SK-N-DZ (cell line): ENCODE measurements around the gene TMEM131.
"Not testable (repeated sequence)": the region's sequence is repeated elsewhere in the genome, so short reads cannot be mapped to it uniquely, and the experiment has no call there.

Source experiments
- DNase-seq: peaks from one replicate; pipeline ENCODE4 v3.0.0-alpha.2; 2015; ENCODE audit warnings: low spot score

Gene TMEM131

DNA sequence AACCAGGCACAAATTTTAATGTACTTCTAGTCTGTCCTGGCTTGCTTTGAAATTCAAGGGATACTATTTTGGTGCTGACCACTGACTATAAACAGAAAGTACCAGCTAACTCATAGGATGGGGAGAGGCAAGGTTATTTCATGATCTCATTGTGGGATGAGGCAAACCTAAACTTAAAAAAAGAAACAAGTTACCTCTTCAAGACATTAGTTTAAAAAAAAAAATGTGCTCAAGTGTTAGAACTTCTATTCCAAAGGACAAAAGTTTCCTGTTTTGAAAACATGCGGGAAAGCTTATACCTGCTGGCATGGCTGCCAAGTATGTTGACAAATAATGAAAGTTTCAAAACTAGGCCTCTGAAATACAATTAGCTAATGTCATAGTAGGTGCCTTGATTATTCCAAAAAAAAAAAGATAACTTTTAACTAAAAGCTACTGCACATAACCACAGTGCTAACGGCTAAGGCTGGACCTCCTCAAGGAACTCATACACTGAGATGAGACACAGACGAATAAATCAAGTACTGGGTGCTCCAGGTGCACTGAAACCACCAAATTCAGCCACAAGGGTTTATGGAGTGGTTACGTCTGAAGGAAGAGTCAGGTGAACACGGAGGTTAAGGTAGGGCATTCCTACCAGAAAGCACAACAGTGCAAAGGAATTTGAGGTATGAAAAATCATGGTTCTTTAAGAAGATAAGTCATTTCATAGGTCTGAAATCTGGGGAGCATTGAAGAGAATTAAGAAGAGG is 38.1 kb downstream of the TMEM131 start:
- no peak for DNase-seq

DNA sequence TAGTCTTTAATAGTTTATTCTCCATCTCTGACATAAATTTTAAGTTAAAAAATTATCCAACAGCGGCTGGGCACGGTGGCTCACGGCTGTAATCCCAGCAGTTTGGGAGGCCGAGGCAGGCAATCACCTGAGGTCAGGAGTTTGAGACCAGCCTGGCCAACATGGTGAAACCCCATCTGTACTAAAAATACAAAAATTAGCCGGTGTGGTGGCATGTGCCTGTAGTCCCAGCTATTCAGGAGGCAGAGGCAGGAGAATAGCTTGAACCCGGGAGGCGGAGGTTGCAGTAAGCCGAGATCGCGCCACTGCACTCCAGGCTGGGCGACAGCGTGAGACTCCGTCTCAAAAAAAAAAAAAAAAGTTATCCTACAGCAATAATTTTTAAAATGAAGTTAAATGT is 39.0 kb downstream of the TMEM131 start:
- not testable (repeated sequence) for DNase-seq

DNA sequence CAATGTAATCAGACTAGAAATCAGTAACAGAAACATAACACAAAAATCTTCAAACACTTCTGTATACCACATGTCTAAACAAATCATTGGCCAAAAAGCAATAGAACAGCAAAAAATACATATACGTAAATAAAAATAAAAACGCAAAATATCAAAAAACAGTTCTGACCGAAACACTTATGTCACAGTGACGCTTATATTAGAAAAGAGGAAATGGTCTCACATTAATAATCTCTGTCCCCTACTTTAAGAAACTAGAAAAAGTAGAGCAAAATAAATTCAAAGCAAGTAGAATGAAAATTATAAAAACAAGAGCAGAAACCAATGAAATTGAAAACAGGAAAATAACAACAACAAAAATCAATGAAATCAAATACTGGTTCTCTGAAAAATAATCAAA is 41.9 kb downstream of the TMEM131 start:
- DNase-seq: no peak

DNA sequence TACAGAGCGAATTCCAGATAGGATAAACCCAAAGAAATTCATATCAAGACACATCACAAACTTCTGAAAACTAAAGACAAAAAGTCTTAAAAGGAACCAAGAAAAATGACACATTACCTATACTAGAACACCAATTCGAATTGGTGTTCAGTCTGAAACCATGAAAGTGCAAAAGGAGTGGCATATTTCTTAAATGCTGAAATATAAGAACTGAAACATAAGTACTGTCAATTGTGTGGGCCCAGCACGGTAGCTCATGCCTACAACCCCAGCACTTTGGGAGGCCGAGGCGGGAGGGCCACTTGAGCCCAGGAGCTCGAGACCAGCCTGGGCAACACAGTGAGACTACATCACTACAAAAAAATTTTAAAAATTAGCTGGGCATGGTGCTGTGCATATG is 43.4 kb downstream of the TMEM131 start:
- no peak for DNase-seq

DNA sequence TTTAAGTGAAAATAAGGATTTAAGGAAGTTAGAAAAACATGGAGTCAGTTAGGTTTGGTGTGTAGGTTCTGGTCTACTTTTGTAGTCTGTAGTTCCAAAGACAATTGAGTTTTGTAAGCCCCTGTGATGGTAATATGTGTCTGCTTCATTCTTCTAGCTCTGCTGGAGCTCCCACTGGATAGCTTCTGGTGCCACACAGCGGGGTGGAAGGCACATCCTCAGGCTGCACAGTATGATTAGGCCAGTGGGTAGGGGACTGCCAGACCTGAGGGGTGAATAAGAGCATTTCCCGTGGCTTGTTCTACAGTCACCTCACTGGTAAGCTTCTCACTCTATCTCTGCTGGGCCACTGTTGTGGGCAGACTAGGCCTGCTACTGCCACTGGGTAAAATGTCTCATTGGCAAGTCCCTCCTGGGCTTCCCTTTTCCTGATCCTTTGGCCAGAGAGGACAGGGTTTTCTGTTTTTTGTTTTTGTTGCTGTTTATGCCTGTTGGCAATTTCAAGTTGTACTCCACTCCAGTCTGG is 44.5 kb downstream of the TMEM131 start:
- DNase-seq: no peak

DNA sequence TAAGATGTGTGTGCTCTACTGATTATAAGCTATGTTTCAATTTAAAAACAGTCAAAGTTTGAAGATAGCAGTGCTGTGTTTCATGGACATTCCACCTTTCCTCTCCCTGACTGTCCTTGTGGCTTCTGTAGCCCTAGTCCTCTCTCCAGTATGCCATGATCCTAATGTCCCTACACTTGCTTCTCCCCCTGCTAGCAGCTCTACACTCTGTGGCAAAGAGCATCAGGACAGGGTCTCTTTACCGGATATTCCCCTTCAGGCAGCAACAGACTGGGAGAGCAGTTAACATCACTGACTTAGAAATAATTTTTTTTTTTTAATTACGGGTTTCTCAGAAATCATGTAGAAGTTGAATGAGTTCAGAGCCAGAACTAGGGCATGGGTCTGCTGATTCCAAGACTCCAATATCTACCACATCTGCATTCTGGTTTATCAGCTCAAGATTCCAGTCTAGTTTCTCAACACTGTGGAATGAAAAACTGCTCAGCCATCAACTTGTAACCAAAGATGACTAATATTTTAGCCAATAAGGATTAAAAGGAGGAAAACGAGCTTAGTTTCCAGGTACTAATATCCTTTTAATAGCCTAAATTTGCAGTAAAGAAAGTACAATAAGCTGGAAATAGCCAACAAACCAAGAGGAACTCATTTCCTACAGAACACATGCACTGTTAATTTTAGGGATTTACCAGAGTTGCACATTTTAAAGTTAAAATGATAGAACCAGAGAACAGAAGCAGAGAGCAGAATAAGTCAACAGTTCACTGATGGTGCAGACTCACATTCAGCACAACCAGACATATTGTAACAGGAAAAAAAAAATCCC is 45.2 kb downstream of the TMEM131 start:
- DNase-seq: no peak

DNA sequence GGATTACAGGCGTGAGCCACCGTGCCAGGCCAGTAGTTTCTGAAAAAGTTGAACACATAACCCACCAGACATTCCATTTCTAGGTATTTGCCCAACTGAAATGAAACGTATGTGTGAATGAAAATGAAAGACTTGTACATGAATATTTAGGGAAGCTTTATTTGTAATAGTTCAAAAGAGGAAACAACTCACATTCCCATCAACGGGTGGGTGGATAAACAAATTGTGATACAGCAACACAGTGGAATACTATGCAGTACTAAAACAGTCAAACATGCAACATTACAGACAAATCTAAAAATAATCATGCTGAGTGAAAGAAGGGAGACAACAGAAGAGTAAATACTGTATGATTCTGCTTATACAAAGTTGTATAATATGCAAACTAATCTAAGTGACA is 46.8 kb downstream of the TMEM131 start:
- DNase-seq: no peak

DNA sequence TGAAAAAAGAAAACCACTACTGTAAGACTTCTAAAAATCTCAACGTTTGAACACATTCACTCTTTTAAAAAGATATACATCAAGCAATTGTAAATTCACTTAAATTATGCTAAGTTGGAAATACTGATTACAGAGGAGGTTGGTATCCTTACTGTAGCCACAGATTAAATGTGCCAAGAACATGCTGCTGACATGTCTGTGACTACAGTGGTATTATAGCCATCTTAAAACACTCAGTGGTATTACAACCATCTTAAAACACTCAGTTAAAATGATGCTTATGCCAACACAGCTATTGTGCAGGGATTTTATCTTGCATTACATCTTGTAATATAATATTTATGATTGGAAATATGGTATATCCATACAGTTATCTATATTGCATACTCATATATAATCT is 50.0 kb downstream of the TMEM131 start:
- DNase-seq: no peak

DNA sequence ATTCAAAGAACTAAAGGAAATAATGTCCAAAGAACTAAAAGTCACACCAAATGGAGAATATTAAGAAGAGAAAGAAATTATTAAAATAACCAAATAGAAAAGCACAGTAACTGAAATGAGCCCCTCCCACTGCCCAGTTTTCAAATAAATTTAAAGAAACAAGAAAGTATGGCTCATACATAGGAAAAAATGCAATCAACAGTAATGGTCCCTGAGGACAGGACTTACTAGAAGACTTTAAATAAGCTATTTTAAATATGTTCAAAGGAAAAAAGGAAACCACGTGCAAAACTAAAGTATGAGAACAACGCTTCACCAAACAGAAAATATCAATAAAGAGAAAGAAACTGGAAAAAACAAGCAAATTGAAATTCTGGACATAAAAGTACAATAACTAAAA is 58.9 kb downstream of the TMEM131 start:
- no peak for DNase-seq

DNA sequence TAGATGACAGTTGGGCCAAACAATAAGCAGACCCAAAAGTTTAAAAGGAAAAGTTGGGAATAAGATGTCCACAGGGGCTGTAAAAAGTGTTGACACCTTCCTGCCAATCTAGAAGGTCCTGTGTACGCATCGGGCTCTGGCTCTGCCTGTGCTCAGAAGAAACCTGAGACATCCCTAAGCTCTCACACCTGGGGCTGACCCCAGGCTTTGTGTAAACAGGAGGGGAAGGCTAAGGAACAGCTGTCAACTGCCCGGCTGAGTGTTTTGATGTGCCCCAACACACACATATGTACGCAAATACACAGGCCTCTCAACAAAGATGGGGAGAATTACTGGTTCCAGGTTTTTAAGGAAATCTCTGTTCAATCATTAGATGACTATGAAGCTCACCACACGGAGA is 59.5 kb downstream of the TMEM131 start:
- DNase-seq: peak; percentile 58

DNA sequence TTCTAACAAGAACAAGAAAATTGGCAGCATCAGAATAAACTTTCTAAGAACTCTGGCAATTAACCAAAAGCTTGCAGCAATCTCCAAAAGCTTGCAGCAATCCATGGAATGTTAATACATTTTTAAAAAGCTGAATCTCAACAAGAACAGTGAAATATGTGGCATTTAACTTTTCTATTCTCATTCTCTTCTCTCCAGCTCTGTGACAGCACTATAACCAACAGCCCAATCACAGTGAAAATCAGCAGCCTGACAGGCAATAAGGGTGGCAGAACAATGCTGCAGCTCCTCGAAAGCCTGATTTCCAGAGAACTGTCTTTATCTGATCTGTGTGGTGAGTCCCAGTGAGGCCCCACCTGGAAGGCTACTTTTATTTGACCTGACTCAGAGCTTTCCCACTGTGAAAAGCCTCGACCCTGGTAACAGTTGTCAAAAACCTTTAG is 60.0 kb downstream of the TMEM131 start:
- peak; percentile 69 for DNase-seq

DNA sequence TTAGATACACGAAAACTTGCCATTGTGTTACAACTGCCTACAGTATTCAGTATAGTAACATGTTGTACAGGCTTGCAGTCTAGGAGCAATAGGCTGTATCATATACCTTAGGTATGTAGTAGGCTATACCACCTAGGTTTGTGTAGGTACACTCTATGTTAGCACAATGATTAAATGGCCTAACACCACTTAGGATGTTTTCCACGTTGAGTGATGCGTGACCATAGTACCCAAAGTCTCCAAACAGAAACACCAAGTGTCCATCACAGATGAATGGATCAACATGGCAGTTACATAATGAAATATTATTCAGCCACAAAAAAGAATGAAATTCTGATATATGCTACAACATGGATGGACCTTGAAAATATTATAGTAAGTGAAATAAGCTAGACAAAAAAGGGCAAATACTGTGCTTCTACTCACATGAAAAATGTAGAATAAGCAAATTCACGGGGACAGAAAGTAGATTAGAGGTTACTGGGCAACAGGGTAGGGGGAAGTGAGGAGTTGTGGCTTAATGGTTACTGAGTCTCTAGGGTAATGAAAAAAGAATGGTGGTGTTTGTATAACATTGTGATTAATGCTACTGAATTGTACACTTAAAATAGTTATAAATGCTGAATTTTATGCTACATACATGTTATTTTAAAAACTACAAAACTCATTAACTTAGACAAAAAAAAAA is 62.6 kb downstream of the TMEM131 start:
- DNase-seq: no peak

DNA sequence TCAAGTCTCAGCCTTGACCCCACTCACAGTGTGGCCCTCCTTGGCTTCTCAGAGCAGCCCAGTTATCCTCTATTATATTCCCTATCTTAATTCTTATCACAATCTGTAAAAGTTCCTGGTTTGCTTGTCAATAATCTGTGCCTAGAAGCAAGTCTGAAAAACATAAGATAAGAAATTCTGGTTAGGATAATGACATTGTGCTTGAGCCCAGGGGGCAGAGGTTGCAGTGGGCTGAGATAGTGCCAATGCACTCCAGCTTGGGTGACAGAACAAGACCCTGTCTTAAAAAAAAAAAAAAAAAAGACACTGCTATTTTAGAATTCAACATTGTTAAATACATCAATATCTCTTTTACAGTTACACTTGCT is 63.9 kb downstream of the TMEM131 start:
- no peak for DNase-seq

DNA sequence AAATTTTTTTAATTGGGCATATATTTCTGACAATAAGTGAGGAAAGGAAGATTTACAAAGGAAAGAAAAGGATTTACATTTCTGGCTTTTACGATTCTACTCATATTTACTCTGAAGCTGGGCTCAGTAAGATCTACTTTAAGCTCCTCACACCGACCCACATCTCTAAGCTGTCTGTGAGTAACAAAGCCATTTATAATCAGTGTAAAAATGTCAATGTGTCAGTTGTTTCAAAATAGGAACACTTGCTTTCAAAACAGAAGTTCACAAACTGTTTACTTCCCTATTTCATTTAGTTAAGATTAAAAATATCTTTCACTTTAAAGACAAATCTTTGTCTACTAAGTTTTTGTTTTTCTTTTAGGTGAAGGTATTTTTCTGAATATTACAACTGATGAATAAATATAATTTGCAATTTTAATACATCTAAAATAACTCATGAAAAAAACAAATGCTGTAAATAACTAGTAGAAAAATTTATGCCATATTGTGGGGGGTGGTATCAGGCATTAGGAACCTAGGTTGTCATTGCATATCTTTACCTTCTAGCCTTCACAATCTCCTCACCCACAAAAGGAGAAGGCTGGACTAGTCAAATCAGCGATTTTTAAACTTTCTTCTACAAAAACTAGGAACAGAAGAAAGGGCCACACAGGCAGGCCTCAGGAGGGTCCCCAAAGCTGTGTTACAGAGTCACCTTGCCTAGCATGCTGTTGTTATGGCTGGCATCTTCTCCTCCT is 64.5 kb downstream of the TMEM131 start:
- DNase-seq: no peak

DNA sequence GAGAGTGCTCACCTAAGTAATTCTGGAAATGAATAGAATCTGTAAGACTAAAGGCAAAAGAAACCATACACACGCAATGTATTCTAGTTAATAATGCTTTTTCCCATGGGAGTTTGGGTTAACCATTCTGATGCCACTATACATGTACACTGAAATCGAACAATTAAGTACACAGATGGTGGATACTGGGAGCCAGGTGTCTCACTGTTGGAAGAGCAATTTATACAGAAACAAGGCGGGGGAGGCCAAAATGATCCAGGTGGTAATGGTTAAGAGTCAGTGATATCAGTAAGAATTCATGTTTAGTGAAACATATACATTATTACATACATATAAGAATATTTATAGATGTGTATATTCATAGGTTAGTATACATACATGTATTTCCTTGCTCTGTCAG is 67.2 kb downstream of the TMEM131 start:
- no peak for DNase-seq

DNA sequence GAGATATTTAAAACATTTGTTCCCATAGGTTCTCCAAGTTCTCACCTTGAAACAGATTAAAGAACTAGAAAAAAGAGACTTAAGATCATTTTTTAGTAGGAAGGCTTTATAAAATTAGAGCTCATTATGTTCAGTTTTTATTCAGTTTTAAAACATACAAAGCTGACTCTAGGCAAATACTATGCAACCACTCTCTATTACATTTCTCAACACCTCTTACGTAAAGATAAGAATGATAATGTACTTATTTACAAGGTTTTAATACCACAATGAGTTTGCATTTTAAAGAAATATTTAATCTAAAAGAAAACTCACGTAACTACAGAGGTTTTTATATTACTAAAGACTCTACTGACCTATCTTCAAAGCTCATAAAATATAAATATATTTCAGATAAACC is 68.8 kb downstream of the TMEM131 start:
- DNase-seq: no peak

DNA sequence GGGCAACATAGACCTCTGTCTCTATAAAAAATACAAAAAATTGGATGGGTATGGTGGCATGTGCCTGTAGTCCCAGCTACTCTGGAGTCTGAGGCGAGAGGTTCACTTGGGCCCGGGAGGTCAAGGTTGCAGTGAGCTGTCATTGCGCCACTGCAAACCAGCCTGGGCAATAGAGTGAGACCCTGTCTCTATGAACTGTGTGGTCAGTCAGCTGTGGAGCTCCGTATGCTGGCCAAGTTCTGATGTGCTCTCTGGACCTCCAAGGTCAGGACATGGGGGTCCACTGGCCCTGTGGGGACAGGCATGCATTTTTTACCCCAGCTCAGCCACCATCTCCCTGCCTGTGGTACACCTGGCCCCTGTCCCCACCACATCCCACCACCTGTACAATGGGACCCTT is 71.6 kb downstream of the TMEM131 start:
- DNase-seq: no peak

DNA sequence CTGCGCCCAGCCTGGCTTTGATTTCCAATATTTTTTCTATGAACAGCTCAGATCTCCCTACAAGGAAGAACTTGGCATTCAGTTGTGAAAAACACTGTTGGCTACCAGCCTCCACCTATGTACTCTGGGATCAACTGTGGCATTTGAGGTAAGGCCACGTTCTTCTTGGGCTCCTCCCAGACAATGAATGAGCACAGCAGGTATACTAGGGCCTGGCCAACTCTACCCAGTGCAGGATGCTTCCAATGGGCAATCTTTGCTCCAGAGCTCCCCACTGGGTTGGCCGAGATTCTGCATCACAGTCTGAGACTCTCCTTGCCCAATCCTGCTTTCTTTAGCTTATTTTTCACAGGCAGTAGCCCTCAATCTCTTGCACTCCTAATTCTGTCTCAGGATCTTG is 75.9 kb downstream of the TMEM131 start:
- no peak for DNase-seq

DNA sequence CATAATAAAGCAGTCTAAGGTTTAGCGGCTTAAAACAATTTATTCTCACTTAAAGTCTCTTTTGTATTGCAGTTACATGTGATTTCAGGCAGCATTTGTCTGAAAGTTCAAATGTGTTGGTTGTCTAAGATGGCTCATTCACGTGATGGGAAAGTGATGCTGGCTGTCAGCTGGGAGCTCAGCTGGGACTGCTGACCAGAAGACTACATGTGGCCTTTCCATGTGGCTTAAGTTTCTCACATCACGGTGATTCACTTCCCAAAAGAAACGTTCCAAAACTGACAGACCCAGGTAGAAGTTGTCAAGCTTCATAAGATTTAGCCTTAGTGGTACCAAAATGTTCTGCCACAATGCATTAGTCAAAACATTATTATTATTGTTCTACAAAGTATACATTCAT is 76.9 kb downstream of the TMEM131 start:
- DNase-seq: no peak

DNA sequence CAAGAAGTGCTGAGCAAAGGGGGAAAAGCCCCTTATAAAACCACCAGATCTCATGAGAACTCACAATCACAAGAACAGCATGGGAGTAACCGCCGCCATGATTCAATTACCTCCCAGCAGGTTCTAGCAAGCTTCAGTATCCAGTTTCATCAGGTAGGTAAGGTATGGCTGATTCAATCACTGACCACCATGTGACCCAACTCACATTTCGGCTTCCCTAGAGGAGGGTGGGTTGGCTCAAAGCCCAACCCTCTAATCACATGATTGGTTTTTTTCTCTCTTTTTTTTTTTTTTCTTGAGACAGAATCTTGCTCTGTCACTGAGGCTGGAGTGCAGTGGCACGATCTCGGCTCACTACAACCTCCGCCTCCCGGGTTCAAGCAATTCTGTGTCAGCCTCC is 78.1 kb downstream of the TMEM131 start:
- peak; percentile 42 for DNase-seq

DNA sequence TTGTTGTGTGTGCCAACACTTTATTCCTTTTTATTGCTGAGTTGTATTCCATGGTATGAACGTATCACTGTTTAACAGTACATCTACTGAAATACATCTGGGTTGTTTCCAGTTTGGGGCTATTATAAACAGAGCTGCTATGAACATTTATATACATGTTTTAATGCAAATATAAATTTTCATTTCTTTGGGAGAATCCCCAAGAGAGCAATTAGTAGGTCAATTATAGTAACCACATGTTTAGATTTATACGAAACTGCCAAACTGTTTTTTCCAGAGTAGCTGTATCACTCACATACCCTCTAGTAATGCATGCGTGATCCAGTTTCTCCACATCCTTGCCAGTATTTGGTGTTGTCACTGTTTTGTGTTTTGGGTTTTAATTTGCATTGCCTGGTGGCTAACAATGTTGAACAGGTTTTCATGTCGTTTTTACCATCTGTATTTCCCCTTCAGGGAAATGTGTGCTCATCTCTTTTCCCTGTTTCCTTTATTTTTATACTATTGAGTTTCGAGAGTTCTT is 81.0 kb downstream of the TMEM131 start:
- no peak for DNase-seq
